ENCODE measurements around the gene SCNN1A.

DNA sequence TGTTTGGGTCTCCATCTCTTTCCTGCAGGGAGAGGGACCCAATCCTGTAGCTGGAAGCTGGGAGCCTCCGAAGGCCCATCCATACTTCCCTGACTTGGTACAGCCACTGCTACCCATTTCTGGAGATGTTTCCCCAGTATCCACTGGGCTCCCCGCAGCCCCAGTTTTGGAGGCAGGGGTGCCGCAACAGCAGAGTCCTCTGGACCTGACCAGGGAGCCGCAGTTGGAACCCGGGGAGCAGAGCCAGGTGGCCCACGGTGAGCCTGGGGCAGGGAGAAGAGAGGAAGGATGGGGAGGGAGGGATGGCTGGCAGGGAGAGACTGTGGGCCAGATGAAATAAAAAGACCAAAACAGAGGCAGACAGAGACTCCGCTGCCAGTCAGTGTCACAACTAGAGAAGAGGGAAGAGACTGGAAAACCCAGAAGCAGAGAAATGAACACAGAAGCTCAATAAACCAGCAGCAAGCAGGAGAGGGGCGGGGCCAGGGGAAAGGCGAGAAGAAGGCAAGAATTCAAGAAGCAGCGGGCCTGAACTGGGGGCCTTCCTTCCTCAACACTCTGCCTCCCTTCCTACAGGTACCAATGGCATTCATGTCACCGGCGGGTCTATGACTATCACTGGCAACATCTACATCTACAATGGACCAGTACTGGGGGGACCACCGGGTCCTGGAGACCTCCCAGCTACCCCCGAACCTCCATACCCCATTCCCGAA lies 14.9 kb upstream of the SCNN1A start:
- TF ChIP-seq ZNF331 (CRISPR knock-in tag; IDR thresholded peaks at IDR 0.05) (no peak), RAD21 (CRISPR knock-in tag; IDR thresholded peaks at IDR 0.05) (no peak), MXI1 (IDR thresholded peaks at IDR 0.05; ENCODE audit: borderline replicate concordance, low read depth, low read length) (no peak), SP4 (CRISPR knock-in tag; IDR thresholded peaks at IDR 0.05) (no peak)
- TF ChIP-seq, protein P1, sequence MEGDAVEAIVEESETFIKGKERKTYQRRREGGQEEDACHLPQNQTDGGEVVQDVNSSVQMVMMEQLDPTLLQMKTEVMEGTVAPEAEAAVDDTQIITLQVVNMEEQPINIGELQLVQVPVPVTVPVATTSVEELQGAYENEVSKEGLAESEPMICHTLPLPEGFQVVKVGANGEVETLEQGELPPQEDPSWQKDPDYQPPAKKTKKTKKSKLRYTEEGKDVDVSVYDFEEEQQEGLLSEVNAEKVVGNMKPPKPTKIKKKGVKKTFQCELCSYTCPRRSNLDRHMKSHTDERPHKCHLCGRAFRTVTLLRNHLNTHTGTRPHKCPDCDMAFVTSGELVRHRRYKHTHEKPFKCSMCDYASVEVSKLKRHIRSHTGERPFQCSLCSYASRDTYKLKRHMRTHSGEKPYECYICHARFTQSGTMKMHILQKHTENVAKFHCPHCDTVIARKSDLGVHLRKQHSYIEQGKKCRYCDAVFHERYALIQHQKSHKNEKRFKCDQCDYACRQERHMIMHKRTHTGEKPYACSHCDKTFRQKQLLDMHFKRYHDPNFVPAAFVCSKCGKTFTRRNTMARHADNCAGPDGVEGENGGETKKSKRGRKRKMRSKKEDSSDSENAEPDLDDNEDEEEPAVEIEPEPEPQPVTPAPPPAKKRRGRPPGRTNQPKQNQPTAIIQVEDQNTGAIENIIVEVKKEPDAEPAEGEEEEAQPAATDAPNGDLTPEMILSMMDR (CRISPR knock-in tag; IDR thresholded peaks at IDR 0.05): no peak

Measured in HepG2 (cell line).